Lung (tissue), 12 donors: Measurements from ENCODE around the gene TKTL1. TPM values are rescaled to one million over a fixed set of nuclear protein-coding genes. Genes with fewer than 3 reads are reported as not detected.

ENCODE experiments used
- ATAC-seq: fragments of 200-7000 bp; cut with Tn5 transposase; one replicate; pipeline ENCODE4 v1.9.1; 2020; ENCODE audit warnings: moderate number of reproducible peaks; ENCODE audit not compliant: insufficient read depth, low FRiP score
- DNase-seq, 3 donors: peaks; one replicate each; pipeline ENCODE4 v3.0.0-alpha.2; 2013 to 2017
- H3K27ac ChIP-seq, 2 donors: one replicate each; pipeline ENCODE4 v1.5.1; 2013; ENCODE audit warnings: mild to moderate bottlenecking in 2 of 2, moderate library complexity in 2 of 2, control low read depth in 1 of 2, inconsistent platforms in 1 of 2, low read depth in 1 of 2, low read length in 1 of 2
- H3K27me3 ChIP-seq, 3 donors: one replicate each; pipeline ENCODE4 v1.5.1; 2013; ENCODE audit warnings: low read length in 2 of 3; ENCODE audit not compliant: control insufficient read depth in 3 of 3, insufficient read depth in 3 of 3
- H3K36me3 ChIP-seq, 4 donors: one replicate each; pipeline ENCODE4 v1.5.1; 2013; ENCODE audit warnings: low read length in 4 of 4, mild to moderate bottlenecking in 1 of 4, moderate library complexity in 1 of 4; ENCODE audit not compliant: control insufficient read depth in 4 of 4, insufficient read depth in 4 of 4
- H3K4me1 ChIP-seq, 5 donors: one replicate each; pipeline ENCODE4 v1.5.1; 2013; ENCODE audit warnings: low read length in 5 of 5, mild to moderate bottlenecking in 2 of 5, moderate library complexity in 1 of 5; ENCODE audit not compliant: control insufficient read depth in 5 of 5, insufficient read depth in 5 of 5
- H3K4me3 ChIP-seq: one replicate; pipeline ENCODE4 v1.5.1; 2013; ENCODE audit warnings: mild to moderate bottlenecking, control low read depth, moderate library complexity
- H3K9ac ChIP-seq, 2 donors: one replicate each; pipeline ENCODE4 v1.5.1; 2013; ENCODE audit warnings: low read length in 2 of 2, control low read depth in 1 of 2; ENCODE audit not compliant: insufficient read depth in 1 of 2
- H3K9me3 ChIP-seq, 4 donors: one replicate each; pipeline ENCODE4 v1.5.1; 2013; ENCODE audit warnings: low read length in 3 of 4, mild to moderate bottlenecking in 1 of 4, moderate library complexity in 1 of 4; ENCODE audit not compliant: control insufficient read depth in 4 of 4, insufficient read depth in 3 of 4
- WGBS, 2 donors: extraction: QIAGEN DNeasy Blood & Tissue Kit; methylation state at CpG; one replicate each; pipeline ENCODE4 v1.1.7; 2013; 5-methylcytosine and 5-hydroxymethylcytosine counted together
- polyA plus RNA-seq, 2 donors: library from polyadenylated mRNA; stranded (reverse); fragments of 200-250 nt; gene quantifications; one replicate each; pipeline ENCODE4 v1.2.1, GENCODE V29; 2013
- total RNA-seq, 2 donors: library from RNA; depleted of rRNA in 1 of 2; stranded (reverse); fragments of >200 nt in 1 of 2; gene quantifications; one replicate each; pipeline ENCODE4 v1.2.1, GENCODE V29; 2014 to 2021
- TF ChIP-seq, protein P1 (sequence below): IDR thresholded peaks from 2 replicates; pipeline ENCODE4 v1.5.1; 2012; ENCODE audit warnings: mild to moderate bottlenecking; ENCODE audit errors: control extremely low read depth, extremely low read depth
- donor health status: control.
- donor health status: control.
- donor health status: Bipolar disorder and iron deficiency.
- donor health status: healthy.
- donor health status: DM: yes; HTN: yes; CAD: no.

TKTL1 gene
- total and polyA plus RNA-seq, 4 donors, result 0.18 to 1.5 (median 0.54) TPM; not detected in 1

DNA sequence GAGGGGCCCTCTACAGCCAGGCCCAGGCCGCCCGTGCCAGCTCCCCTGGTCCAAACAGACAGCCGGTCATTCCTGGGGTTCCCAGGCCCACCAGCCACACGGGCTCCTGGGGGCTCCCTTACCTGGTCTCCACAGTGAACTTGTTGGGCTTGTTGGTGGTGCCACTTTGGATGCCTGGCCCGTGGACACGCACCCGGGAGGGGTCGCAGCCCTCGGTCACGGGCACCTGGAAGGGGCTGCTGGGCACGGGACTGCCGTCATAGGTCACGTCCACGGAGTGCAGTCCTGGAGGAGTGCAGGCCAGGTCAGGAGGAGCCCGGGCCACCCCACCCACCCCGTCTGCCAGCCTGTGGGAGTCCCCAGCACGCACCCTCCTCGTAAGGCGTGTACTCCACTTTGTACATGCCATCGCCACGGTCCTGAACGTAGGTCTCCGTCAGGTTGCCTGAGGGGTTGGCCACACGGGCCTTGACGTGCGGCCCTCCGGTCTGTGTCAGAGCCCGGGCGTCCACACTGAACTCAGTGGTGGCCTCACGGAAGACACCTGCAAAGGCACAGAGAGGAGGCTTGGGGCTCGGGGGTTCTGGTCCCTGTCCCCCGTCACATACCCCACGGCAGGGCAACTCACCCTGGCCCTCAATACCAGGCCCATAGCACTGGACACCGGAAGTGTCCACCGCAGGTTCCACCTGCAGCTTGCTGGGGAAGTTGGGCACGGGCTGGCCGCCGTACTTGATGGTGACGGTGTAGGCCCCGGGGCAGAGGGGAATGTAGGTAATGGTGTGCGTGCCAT lies 64.0 kb downstream of the TKTL1 start:
- WGBS, 2 donors, result 94 to 97% methylated on average over 30 to 41 of the region's 41 CpGs
- ATAC-seq (no peak), DNase-seq (no peak)
- Histone ChIP-seq H3K9me3 (peaks cover 0 to 6% (median 0%) of the 10 kb centered on the region in 4 donors), H3K4me3 (no peak overlapping the region), H3K9ac (no peak overlapping the region), H3K36me3 (peaks cover 34 to 78% (median 45%) of the 10 kb centered on the region in 4 donors), H3K27ac (peak overlapping the region in 1 of 2 donors; percentile 11), H3K27me3 (no peaks in the 10 kb centered on the region), H3K4me1 (no peaks in the 10 kb centered on the region)
- TF ChIP-seq, protein P1, sequence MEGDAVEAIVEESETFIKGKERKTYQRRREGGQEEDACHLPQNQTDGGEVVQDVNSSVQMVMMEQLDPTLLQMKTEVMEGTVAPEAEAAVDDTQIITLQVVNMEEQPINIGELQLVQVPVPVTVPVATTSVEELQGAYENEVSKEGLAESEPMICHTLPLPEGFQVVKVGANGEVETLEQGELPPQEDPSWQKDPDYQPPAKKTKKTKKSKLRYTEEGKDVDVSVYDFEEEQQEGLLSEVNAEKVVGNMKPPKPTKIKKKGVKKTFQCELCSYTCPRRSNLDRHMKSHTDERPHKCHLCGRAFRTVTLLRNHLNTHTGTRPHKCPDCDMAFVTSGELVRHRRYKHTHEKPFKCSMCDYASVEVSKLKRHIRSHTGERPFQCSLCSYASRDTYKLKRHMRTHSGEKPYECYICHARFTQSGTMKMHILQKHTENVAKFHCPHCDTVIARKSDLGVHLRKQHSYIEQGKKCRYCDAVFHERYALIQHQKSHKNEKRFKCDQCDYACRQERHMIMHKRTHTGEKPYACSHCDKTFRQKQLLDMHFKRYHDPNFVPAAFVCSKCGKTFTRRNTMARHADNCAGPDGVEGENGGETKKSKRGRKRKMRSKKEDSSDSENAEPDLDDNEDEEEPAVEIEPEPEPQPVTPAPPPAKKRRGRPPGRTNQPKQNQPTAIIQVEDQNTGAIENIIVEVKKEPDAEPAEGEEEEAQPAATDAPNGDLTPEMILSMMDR, result no peak

DNA sequence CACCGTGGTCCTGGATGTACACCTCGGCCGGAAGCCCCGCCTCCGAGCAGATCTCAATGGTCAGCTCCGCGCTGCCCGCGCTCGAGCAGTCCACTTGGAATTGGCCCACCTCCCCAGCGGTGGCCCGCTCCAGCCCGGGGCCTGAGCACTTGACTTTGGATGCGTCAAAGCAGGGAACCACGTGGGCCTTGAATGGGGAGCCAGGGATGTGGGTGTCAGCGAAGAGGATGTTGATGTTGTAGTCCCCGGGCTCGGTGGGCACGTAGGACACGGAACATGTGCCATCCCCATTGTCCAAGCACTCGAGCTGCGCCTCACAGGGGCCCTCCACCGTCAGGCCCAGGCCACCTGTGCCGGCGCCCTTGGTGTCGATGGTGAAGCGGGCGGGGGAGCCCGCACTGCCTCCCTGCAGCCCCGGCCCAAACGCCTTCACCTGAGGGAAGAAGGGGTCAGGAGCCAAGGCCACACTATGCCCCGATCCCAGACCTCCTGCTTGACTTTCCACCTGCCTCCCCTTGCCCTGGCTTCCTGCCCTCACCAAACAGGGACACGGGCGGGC lies 64.6 kb downstream of the TKTL1 start:
- TF ChIP-seq, protein P1, result no peak
- Histone ChIP-seq H3K27ac (peak overlapping the region in 1 of 2 donors; percentile 11), H3K9ac (no peak overlapping the region), H3K36me3 (peaks cover 34 to 80% (median 45%) of the 10 kb centered on the region in 4 donors), H3K4me3 (no peak overlapping the region), H3K4me1 (no peaks in the 10 kb centered on the region), H3K9me3 (peaks cover 0 to 9% (median 0%) of the 10 kb centered on the region in 4 donors), H3K27me3 (no peaks in the 10 kb centered on the region)
- ATAC-seq (no peak), DNase-seq (no peak)
- 90 to 96% methylated on average over 19 to 34 of the region's 34 CpGs for WGBS, 2 donors

DNA sequence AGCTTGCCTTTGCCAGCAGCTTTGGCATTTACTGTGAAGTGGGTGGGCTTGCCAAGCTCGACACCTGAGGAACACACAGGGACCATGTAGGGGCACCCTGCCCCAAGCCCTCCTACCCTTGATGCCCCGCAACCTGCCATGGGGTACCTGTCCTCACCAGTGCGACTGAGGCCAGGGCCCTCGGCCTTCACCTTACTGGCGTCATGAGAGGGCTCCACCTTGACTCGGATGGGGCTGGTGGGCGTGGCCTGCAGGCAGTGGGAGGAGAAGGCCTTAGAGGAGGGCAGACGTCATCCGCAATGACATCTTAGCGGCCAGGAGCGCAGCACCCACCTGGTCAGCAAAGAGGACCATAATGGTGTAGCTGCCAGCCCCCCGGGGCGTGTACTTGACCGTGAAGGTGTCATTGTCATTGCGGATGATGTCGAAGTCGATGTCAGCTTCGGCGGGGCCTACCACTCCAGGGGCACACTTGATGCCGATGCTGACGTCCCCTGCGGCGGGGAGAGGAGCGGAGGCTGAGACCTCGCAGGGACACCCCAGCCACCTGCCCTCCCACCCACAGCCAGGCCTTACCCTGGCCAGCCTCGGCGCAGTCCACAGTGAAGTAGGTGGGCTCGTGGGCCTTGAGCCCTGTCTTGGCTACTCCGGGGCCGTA lies 66.6 kb downstream of the TKTL1 start:
- Histone ChIP-seq H3K27ac (no peak overlapping the region), H3K27me3 (no peaks in the 10 kb centered on the region)
- no peak for ATAC-seq

More for the DNA sequence above, 66.6 kb downstream of the TKTL1 start:
- peaks cover 0 to 11% (median 0%) of the 10 kb centered on the region in 4 donors for H3K9me3 ChIP-seq
- no peak overlapping the region for H3K4me3 ChIP-seq
- TF ChIP-seq, protein P1, result no peak
- no peak overlapping the region for H3K9ac ChIP-seq
- no peak for DNase-seq
- H3K36me3 ChIP-seq, result peaks cover 43 to 80% (median 49%) of the 10 kb centered on the region in 4 donors
- no peaks in the 10 kb centered on the region for H3K4me1 ChIP-seq
- 91 to 95% methylated on average over 24 to 30 of the region's 30 CpGs for WGBS, 2 donors
